ENCODE measurements around the gene CLIP3.

The CLIP3 gene

DNA sequence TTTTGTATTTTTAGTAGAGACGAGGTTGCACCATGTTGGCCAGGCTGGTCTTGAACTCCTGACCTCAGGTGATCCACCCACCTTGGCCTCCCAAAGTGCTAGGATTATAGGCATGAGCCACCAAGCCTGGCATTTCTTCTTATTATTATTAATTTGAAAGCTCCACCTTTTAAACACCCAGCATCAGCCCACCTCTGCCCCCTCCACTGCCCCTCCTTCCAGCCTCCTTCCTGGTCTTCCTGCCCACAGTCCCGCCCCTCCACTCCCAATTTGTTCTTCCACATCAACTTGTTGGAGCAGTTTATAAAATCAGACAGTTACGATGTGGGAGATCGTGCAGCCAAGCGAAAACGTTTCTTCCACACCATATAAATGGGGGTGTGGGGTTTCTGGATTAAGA lies 7.8 kb upstream of the CLIP3 start:
- Histone ChIP-seq H3K27me3 (replicated peaks; ENCODE audit: insufficient read depth, low read length) (no peaks in the 10 kb centered on the region), H2AFZ (ENCODE audit: low read length) (no peak overlapping the region), H3K36me3 (replicated peaks; ENCODE audit: insufficient read depth, low read length) (no peaks in the 10 kb centered on the region), H3K4me3 (ENCODE audit: low read length) (no peak overlapping the region), H3K27ac (ENCODE audit: low read length) (no peak overlapping the region), H3K4me2 (ENCODE audit: low read depth, low read length) (no peak overlapping the region), H3K4me1 (ENCODE audit: low read length) (no peaks in the 10 kb centered on the region), H4K20me1 (ENCODE audit: insufficient read depth, low read length) (no peaks in the 10 kb centered on the region), H3K9ac (ENCODE audit: low read length) (no peak overlapping the region), H3F3A (ENCODE audit: insufficient read depth, low read length) (no peaks in the 10 kb centered on the region), H3K79me2 (ENCODE audit: low read length) (no peaks in the 10 kb centered on the region), H3K9me3 (replicated peaks; ENCODE audit: insufficient read depth, low read length) (no peaks in the 10 kb centered on the region), H3K9me2 (replicated peaks; ENCODE audit: insufficient read depth, low read length) (no peaks in the 10 kb centered on the region)
- DNase-seq = no peak
- TF ChIP-seq EZH2 (optimal IDR thresholded peaks at IDR 0.05; ENCODE audit: low read depth, low read length) = no peak
- TF ChIP-seq, protein P1, sequence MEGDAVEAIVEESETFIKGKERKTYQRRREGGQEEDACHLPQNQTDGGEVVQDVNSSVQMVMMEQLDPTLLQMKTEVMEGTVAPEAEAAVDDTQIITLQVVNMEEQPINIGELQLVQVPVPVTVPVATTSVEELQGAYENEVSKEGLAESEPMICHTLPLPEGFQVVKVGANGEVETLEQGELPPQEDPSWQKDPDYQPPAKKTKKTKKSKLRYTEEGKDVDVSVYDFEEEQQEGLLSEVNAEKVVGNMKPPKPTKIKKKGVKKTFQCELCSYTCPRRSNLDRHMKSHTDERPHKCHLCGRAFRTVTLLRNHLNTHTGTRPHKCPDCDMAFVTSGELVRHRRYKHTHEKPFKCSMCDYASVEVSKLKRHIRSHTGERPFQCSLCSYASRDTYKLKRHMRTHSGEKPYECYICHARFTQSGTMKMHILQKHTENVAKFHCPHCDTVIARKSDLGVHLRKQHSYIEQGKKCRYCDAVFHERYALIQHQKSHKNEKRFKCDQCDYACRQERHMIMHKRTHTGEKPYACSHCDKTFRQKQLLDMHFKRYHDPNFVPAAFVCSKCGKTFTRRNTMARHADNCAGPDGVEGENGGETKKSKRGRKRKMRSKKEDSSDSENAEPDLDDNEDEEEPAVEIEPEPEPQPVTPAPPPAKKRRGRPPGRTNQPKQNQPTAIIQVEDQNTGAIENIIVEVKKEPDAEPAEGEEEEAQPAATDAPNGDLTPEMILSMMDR (IDR thresholded peaks at IDR 0.05; ENCODE audit: low read length) = no peak
- no peak for TF ChIP-seq EZH2phosphoT487 (IDR thresholded peaks at IDR 0.05; ENCODE audit: low read length)

- Histone ChIP-seq H3K4me2 (ENCODE audit: low read depth, low read length) (no peak overlapping the region), H2AFZ (ENCODE audit: low read length) (no peak overlapping the region), H3F3A (ENCODE audit: insufficient read depth, low read length) (peaks cover 4% of the 10 kb centered on the region; the same call in 1 of the 2 replicates), H3K79me2 (ENCODE audit: low read length) (no peaks in the 10 kb centered on the region), H3K36me3 (replicated peaks; ENCODE audit: insufficient read depth, low read length) (no peaks in the 10 kb centered on the region), H3K9ac (ENCODE audit: low read length) (no peak overlapping the region), H3K9me2 (replicated peaks; ENCODE audit: insufficient read depth, low read length) (no peaks in the 10 kb centered on the region), H3K4me3 (ENCODE audit: low read length) (no peak overlapping the region), H3K4me1 (ENCODE audit: low read length) (no peaks in the 10 kb centered on the region), H3K27me3 (replicated peaks; ENCODE audit: insufficient read depth, low read length) (no peaks in the 10 kb centered on the region), H4K20me1 (ENCODE audit: insufficient read depth, low read length) (no peaks in the 10 kb centered on the region), H3K27ac (ENCODE audit: low read length) (no peak overlapping the region), H3K9me3 (replicated peaks; ENCODE audit: insufficient read depth, low read length) (no peaks in the 10 kb centered on the region)
- no peak for DNase-seq
- TF ChIP-seq EZH2 (optimal IDR thresholded peaks at IDR 0.05; ENCODE audit: low read depth, low read length) (no peak), EZH2phosphoT487 (IDR thresholded peaks at IDR 0.05; ENCODE audit: low read length) (no peak)
- TF ChIP-seq, protein P1 (IDR thresholded peaks at IDR 0.05; ENCODE audit: low read length) = no peak
Observed at GRCh38 chr19:36031308-36031707, 1.4 kb downstream of the CLIP3 start.

- Histone ChIP-seq H3K9me3 (replicated peaks; ENCODE audit: insufficient read depth, low read length) (no peaks in the 10 kb centered on the region), H3K9ac (ENCODE audit: low read length) (no peak overlapping the region), H3K79me2 (ENCODE audit: low read length) (no peaks in the 10 kb centered on the region), H3K27me3 (replicated peaks; ENCODE audit: insufficient read depth, low read length) (no peaks in the 10 kb centered on the region), H4K20me1 (ENCODE audit: insufficient read depth, low read length) (no peaks in the 10 kb centered on the region), H3F3A (ENCODE audit: insufficient read depth, low read length) (peaks cover 4% of the 10 kb centered on the region; the same call in 1 of the 2 replicates), H2AFZ (ENCODE audit: low read length) (no peak overlapping the region), H3K36me3 (replicated peaks; ENCODE audit: insufficient read depth, low read length) (no peaks in the 10 kb centered on the region), H3K4me2 (ENCODE audit: low read depth, low read length) (no peak overlapping the region), H3K9me2 (replicated peaks; ENCODE audit: insufficient read depth, low read length) (no peaks in the 10 kb centered on the region), H3K4me3 (ENCODE audit: low read length) (no peak overlapping the region), H3K27ac (ENCODE audit: low read length) (no peak overlapping the region), H3K4me1 (ENCODE audit: low read length) (no peaks in the 10 kb centered on the region)
- TF ChIP-seq EZH2phosphoT487 (IDR thresholded peaks at IDR 0.05; ENCODE audit: low read length) = no peak
- TF ChIP-seq, protein P1 (IDR thresholded peaks at IDR 0.05; ENCODE audit: low read length) = peak; percentile 38
- TF ChIP-seq EZH2 (optimal IDR thresholded peaks at IDR 0.05; ENCODE audit: low read depth, low read length) = no peak
- peak; percentile 45 for DNase-seq
Observed at GRCh38 chr19:36030264-36031148, 2.2 kb downstream of the CLIP3 start.
